NCI-H1694 (cell line): ENCODE data around the gene NEIL1.
"Not testable (repeated sequence)": the region's sequence is repeated elsewhere in the genome, so short reads cannot be mapped to it uniquely, and the experiment has no call there.

Experiments used
- DNase-seq: peaks from one replicate; lab custom pipeline; 2025; lab: John Stamatoyannopoulos, UW

The NEIL1 gene

DNA sequence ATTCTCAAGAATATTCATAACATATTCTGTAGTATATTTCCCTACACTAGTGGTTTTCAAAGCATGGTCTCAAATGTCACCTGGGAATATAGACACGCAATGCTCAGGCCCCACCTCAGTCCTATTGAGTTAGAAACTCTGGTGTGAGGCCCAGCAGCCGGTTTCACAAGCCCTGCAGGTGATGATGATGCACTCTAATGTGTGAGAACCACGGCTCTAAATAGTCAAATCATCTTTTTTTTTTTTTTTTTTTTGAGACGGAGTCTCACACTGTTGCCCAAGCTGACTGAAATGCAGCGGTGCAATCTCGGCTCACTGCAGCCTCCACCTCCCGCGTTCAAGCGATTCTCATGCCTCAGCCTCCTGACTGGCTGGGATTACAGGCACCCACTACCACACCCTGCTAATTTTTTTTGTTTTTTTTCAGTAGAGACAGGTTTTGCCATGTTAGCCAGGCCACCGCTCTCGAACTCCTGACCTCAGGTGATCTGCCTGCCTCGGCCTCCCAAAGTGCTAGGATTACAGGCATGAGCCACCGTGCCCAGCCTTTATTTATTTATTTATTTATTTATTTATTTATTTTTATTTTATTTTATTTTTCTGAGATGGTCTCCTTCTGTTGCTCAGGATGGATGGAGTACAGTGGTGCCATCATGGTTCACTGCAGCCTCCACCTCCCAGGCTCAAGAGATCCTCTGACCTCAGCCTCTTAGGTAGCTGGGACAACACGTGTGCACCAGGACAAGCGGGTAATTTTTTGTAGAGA is 13.0 kb upstream of the NEIL1 start:
- DNase-seq, result not testable (repeated sequence)

DNA sequence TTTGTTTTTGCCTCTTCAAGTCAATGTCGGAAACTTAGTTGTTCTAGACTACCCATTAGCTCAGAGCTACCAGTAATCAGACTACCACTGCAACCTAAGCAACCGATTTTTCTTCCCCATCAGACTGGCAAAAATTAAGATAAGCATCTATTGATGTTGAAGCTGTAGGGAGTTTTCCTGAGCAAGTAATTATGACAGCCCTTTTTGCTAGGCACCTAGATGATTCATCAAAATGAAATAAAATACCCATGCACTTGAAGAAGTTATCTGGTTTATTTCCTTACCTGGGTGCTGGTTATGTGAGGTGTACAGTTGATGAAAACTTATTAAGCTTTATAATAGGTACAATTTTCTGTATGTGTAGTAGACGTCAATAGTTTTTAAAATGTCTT is 11.5 kb upstream of the NEIL1 start:
- no peak for DNase-seq

DNA sequence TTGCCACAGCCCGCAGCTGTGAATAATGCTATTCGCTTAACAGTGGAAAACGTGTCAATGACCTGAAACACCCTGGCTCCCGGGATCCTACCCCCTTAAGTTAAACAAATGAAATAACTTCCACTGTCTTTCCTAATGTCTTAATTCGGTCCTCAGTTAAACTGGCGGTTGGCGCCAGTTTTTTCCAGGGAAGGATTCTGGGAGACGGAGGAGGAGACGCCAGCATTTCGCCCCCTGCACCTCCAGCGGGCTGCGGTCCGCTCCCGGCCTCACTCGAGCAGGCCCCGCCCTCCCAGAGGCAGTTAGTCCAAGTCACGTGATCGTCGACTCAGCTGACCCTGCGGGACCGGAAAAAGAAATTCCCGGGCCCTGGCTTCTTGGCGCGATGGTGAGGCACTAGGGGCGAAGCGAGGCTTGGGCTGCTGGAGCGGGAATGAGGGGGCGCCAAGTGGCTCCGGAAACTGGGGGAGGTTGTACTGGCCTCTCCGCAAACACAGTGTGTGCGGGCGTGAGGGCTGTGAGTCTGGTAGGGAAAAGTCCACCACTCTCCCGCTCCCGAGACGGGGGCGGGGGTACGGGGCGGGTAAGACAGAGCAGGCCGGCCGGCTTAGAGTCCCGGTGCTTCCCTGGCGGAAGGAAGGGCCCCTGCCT is 11.0 kb upstream of the NEIL1 start, which contains the start of gene COMMD4:
Gene COMMD4, plus strand, starts transcription at position 359 of the 651 bp plus-strand sequence. Its CDS starts 27 bp downstream, at position 386.
- peak; percentile 80 for DNase-seq

DNA sequence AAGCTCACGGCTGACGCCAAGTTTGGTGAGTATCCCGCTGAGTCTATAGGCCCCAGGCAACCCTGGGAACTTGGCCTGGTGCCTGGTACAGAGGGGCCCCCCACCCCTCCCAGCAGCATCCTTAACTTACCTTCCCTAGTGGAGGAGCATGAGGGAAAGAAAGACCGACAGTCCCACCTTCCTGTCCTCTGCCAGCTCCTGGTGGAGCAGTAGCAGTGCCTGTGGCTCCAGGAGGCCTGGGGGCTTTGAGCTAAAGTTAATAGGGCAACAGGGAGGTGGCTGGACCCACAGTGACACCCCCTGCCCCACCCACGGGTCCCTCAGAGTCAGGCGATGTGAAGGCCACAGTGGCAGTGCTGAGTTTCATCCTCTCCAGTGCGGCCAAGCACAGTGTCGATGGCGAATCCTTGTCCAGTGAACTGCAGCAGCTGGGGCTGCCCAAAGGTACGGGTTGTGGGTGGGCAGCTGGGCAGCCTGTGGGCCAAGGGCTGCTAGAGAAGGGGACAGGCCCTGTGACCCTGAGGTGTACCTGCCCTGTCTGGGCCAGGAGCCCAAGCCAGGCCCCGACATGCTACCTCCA is 8.1 kb upstream of the NEIL1 start:
- no peak for DNase-seq

DNA sequence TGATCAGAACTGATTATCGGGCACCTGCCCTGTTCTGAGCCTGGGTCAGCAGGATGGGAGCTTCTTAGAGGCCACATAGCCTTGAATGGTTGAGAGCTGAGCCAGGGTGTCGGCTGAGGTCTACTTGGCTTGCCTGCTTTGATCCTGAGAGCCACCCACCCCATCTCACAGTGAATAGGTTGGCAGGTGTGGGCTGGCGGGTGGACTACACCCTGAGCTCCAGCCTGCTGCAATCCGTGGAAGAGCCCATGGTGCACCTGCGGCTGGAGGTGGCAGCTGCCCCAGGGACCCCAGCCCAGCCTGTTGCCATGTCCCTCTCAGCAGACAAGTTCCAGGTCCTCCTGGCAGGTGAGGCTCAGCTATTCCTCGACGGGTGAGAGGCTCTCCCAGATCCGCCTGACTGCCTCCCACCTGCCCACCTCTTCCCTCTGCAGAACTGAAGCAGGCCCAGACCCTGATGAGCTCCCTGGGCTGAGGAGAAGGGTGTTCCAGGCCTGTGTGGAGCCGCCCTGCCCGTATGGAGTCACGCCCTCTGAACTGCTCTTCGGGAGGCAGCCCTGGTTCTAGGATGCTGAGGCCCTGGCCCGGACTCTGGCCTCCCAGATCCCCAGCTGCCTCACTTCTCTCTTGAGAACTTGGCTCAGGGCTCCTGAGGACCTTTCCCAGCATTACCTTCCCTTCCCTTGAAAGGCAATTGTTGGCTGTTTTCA is 7.2 kb upstream of the NEIL1 start:
- no peak for DNase-seq

DNA sequence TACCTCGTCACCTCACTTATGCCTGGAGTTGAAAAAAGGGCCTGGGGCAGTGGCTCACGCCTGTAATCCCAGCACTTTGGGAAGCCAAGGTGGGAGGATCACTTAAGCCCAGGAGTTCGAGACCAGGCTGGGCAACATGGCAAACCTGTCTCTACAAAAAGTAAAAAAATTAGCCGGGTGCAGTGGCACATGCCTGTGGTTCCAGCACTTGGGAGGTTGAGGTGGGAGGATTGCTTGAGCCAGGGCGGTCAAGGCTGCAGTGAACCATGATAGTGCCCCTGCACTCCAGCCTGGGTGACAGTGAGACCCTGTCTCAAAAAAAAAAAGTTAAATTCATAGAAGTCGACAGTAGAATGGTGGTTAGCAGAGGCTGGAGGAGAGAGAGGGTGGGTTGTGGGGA is 4.6 kb upstream of the NEIL1 start:
- DNase-seq, result no peak

DNA sequence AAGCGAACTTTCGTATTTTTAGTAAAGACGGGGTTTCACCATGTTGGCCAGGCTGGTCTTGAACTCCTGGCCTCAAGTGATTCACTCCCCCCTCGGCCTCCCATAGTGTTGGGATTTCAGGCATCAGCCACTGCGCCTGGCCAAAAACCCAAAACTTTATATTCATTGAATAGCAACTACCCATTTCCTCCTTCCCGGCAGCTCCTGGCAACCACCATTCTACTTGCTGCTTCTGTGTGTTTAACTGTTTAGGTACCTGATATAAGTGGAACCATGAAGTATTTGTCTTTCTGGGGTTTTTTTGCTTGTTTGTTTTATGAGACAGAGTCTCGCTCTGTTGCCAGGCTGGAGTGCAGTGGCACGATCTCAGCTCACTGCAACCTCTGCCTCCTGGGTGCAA is 2.9 kb upstream of the NEIL1 start:
- DNase-seq, result not testable (repeated sequence)

DNA sequence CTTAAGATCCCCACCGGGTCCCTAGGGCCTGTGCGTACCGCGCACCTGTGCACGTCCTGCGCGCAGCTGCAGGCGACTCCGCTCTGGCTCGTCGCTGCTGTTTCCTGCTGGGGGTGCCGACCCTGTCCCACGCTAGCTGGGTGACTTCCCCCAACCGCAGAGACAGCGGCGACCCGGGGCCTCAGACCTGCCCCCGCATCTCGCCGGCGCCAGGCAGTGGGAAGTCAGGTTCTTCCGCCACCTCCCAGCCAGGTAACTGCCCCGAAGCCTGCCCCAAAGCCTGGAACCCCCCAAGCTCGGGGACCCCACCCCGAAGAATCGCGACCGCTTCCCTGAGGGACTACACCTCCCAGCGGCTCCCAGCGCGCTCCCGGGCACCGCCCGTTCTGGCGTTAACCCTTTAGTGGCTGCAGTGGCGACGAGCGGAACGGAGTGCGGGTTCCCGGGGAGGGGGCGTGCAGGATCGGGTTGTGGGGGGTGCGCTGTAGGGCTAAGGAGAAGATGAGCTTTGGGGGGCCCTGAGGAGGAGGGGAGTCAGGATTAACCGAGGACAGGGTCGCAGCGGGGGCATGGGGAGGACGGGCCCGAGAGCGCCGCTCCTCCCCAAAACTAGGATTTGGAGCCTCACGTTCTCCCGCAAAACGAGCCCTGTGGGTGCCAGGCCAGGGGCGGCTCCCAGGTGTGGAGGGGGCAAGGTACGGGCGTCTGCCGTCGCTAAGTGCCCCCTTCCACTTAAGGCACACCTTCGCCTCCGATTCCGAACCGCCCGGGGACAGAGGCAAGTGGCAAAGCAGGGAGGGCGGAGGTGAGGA is 589 bp downstream of the NEIL1 start:
- no peak for DNase-seq

DNA sequence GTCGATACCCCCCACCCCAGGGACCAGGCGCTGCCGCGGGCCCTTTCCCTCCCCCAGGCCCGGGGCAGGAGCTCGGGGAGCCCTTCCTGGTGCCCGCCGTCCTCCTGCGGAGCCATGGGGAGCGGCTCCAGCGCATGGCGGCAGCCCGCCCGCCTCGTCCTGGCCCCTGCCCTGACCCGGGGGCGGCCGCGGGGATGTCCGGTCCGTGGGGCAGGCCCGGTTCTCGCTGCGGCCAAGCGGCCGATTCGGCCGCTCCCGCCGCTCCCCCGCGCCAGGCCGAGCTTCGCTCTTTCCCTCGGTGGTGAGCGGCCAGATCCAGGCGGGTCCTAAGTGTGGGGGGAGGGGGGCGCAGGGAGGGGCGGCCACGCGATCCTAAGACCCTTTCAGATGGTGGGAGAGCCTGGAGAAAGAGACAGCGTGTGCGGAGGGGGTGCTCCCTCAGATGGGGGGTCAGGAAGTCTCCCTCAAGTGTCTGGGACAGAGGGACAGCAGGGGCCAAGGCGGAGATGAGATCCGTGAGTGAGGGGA is 1.3 kb downstream of the NEIL1 start:
- DNase-seq, result no peak

DNA sequence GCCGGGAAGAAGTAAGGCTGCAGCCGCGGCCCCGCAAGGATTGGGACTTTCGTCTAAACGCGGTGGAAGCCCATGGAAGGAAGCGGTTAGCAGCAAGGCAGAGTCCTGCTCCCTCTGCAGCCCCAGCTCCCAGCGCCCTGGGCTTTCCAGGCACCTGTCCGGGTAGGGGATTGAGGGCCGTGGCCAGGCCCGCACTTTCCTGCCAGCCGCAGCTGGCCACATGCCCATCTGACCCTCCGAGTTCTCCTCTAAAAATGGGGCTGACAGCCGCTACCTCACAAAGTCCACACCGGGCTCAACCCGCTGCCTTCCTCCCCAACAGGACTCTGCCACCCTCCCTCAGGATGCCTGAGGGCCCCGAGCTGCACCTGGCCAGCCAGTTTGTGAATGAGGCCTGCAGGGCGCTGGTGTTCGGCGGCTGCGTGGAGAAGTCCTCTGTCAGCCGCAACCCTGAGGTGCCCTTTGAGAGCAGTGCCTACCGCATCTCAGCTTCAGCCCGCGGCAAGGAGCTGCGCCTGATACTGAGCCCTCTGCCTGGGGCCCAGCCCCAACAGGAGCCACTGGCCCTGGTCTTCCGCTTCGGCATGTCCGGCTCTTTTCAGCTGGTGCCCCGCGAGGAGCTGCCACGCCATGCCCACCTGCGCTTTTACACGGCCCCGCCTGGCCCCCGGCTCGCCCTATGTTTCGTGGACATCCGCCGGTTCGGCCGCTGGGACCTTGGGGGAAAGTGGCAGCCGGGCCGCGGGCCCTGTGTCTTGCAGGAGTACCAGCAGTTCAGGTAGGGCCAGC is 1.9 kb downstream of the NEIL1 start:
- no peak for DNase-seq

DNA sequence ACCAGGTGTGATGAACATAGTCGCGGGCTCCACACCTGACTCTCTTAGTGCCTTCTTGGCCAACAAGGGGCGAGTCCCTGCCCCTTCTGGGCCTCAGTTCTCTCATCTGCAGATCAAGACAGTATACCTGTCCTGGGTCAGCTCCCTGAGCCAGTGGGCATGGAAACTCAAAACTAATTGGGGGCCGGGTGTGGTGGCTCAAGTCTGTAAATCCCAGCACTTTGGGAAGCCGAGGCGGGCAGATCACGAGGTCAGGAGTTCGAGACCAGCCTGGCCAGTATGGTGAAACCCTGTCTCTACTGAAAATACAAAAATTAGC is 2.5 kb downstream of the NEIL1 start:
- DNase-seq, result not testable (repeated sequence)

DNA sequence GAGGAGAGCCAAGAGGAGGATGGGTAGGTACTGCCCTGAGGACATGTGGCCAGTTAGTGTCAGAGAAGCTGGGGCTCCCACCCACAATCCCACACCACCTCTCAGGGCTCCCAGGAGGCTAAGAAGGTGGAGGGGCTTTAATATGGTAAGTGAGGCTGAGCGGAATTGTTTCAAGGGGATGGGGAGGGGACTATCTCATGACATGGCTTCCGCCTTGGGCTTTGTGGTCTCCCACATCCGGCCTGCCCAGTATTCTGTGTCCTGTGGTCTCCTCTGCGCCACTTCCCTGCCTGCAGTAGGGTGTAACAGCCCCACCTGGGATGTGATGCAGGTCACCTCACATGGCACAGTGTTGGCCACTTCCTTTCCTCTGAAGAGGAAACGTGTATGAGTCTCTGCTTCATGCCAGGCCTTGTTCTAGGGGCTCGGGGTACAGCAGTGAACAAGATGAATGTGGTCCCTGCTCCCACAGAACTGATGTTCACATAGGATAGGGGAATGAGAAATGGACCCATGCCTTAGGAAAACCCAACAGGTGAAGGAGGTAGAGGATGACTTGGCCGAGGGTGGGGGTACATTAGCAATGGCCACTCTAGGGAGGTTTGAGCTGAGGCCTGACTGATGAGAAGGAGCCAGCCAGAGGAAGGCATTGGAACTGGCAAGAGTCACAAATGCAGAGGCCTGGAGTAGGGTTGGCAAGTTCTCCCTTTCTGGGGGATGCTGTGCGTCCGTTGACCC is 3.2 kb downstream of the NEIL1 start:
- DNase-seq, result no peak

DNA sequence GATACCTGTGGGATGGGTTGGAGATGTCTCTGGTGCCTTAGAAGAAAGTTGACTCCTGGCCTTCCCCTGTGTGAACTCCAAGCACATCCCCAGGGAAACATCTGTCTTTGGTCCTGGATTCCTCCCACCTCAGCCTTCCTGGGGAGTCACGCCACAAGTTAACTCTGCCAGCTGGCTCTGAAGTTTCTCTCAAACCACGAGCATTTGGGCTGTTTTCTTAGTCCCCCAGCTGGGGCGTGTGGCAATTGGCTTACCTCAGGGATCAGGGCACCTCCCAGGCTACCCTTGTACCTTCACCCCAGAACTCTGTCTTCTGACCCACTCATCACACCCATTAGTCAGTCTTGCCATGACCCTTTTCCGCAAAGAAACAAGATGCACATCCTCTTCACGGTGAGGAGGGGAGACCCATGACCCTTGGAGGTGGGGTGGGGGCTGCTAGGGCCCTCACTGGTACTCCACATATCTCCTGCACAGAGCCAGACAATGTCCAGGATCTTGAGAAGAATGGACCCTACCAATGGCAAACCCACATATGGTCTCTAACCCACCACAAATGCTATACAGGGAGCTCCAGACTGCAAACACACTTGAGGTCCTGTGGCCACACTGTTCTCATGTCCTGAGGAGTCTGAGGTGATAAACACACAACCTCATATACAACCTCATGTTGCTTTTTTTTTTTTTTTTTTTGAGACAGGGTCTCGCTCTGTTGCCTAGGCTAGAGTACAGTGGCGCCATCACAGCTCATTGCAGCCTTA is 3.9 kb downstream of the NEIL1 start:
- no peak for DNase-seq

DNA sequence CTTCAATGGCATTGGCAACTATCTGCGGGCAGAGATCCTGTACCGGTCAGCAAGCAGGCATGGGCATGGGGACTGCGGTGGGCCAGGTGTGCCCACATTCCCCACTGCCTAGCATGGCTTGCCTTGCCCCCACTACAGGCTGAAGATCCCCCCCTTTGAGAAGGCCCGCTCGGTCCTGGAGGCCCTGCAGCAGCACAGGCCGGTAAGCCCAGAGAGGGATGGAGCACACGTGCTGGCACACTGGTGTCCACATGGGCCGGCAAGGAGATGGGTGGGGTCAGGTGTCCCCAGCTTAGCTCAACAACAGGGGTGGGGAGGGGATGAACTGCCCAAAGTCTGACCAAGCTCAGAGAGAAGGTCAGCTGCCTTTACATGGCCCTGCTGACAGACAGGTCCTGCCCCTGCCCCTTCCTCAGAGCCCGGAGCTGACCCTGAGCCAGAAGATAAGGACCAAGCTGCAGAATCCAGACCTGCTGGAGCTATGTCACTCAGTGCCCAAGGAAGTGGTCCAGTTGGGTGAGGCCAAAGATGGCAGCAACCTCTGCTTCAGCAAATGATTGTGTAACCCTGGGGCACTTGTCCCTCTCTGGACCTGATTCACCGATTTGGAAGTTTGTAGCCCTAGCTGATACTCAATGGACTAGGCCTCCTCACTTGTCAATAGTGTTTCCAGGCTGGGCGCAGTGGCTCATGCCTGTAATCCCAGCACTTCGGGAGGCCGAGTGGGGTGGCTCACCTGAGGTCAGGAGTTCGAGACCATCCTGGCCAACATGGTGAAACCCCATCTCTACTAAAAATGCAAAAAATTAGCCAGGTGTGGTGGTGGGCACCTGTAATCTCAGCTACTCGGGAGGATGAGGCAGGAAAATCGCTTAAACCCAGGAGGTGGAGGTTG is 5.6 kb downstream of the NEIL1 start:
- DNase-seq, result no peak

DNA sequence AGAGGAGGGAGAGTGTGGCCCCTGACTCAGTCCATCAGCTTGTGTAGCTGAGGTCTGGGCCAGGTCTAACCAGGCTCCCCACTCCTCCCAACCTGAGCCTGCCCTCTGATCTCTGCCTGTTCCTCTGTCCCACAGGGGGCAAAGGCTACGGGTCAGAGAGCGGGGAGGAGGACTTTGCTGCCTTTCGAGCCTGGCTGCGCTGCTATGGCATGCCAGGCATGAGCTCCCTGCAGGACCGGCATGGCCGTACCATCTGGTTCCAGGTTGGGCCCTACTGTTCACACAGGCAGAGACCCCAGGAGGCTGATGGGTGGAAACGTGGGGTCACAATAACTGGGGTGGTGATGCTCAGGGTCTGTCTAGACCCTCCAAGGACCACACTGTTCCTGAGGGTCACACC is 6.8 kb downstream of the NEIL1 start:
- no peak for DNase-seq

DNA sequence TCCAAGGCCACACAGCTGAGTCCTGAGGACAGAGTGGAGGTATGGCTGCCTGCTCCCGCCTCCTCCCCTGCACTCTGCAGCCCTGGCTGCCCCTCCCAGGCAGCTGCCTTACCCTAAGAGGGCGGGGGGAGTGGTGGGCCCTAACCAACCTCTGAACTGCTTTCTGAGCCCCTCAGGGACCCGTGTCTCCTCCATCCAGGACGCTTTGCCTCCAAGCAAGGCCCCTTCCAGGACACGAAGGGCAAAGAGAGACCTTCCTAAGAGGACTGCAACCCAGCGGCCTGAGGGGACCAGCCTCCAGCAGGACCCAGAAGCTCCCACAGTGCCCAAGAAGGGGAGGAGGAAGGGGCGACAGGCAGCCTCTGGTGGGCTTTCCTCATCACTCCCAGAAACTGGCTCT is 7.6 kb downstream of the NEIL1 start:
- DNase-seq, result no peak

DNA sequence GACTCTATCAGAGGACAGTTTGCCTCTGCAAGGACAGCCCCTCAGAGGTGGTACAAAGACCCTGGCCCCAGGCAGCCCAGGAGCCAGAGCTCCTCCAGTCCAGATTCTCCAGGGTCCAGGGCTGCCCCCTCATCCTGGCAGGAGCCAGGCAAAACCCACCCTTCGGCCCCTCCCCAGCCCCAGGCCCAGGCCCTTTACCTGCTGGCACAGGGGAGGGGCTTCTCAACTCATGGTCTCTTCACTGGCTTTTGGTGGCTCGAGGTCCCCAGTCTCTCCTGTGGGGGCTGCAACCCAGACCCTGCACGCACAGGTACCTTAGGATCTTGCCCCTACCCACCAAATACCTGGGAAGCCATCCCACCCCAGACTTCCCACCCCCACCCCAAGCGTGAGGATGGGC is 8.5 kb downstream of the NEIL1 start:
- no peak for DNase-seq

DNA sequence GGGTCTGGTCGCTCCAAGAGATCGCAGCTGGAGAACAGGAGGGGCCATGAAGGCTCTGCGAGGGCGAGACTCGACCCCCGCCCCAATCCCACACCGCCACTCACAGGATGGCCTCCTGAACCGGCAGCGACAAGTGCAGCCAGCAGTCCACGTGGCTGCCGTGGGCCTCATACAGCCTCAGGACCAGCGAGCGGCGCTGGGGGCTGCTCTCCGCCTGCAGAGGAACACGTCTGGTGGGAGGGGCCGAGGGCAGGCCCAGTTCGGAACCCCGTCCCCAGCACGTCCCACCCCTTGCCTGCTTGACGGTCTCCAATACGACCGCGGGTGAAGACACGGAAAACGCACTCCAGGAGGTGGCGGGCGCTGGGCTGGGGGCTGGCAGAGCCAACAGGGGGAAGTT is 9.2 kb downstream of the NEIL1 start:
- no peak for DNase-seq
